Calu3 (cell line): ENCODE results near the gene ADAMTS5. TPM values are rescaled to one million over a fixed set of nuclear protein-coding genes. Genes with fewer than 3 reads are reported as not detected.

Source experiments
- BruUV-seq: library from RNA; stranded (reverse); fragments of 400-500 nt; replicated peaks from 2 replicates; lab custom pipeline; 2021; lab: Mats Ljungman, UMichigan
- CTCF ChIA-PET: fragments of 300-600 bp; sonication (Branson Sonifier 250); formaldehyde crosslinking; loops from one replicate; lab custom pipeline; 2022; ENCODE audit warnings: antibody characterized with exemption; lab: Charles Lee
- DNase-seq: peaks from one replicate; pipeline ENCODE4 v3.0.0; 2022
- H3K27ac Mint-ChIP-seq: one replicate; pipeline ENCODE4 v1.8.0; 2022; ENCODE audit warnings: mixed read lengths; ENCODE audit not compliant: unreplicated experiment
- H3K27me3 Mint-ChIP-seq: one replicate; pipeline ENCODE4 v1.8.0; 2022; ENCODE audit warnings: mixed read lengths; ENCODE audit not compliant: unreplicated experiment
- H3K36me3 Mint-ChIP-seq: one replicate; pipeline ENCODE4 v1.8.0; 2022; ENCODE audit warnings: mild to moderate bottlenecking, moderate library complexity, mixed read lengths; ENCODE audit not compliant: insufficient read depth, unreplicated experiment
- H3K4me1 Mint-ChIP-seq: one replicate; pipeline ENCODE4 v1.8.0; 2022; ENCODE audit warnings: mild to moderate bottlenecking, low read depth, mixed read lengths; ENCODE audit not compliant: unreplicated experiment
- H3K4me3 Mint-ChIP-seq: one replicate; pipeline ENCODE4 v1.8.0; 2022; ENCODE audit warnings: mild to moderate bottlenecking, low read depth, moderate library complexity, mixed read lengths; ENCODE audit not compliant: unreplicated experiment
- H3K9me3 Mint-ChIP-seq: one replicate; pipeline ENCODE4 v1.8.0; 2022; ENCODE audit warnings: low read depth, mixed read lengths; ENCODE audit not compliant: unreplicated experiment
- intact Hi-C: fragments of 100-400 bp; cut with micrococcal nuclease; formaldehyde crosslinking; loops from one replicate; pipeline ENCODE4 v1.10.0; 2022; ENCODE audit not compliant: unreplicated experiment
- total RNA-seq: library from RNA; stranded (reverse); gene quantifications from 2 replicates; pipeline ENCODE4 v1.2.3, GENCODE V29; 2022
- TF ChIP-seq, protein P1 (sequence below): fragments of 200-600 bp; IDR thresholded peaks from one replicate; pipeline ENCODE4 v1.8.0; 2022; ENCODE audit warnings: antibody characterized with exemption; ENCODE audit not compliant: unreplicated experiment

The ADAMTS5 gene
- total RNA-seq, 1 experiment from 2014 or later = not detected

DNA sequence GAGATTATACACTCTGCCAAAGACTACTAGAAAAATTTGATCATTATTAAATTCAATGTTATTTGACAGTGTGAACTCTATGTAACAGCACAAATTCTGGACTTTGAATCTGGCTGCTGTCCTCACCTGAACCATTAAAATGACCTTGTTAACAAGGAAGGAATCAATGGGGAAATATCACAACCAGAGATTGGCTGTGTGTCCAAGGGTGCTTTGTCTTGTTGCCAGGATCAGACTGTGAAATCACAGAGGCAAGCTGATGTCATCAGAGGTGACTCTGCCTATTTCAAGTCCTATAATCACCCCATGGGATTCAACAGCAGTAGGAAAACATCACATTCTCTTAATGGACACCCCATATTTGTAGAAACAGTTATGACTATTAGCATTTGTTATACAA is 46.8 kb downstream of the ADAMTS5 start:
- Mint-ChIP-seq H3K27ac (no peak overlapping the region), H3K36me3 (no peaks in the 10 kb centered on the region), H3K27me3 (no peaks in the 10 kb centered on the region), H3K4me3 (no peak overlapping the region), H3K4me1 (no peaks in the 10 kb centered on the region), H3K9me3 (peaks cover 3% of the 10 kb centered on the region)
- BruUV-seq = no TSS peak
- DNase-seq = no peak
- intact Hi-C loops = no loop called here
- CTCF ChIA-PET = no interaction called here
- TF ChIP-seq, protein P1, sequence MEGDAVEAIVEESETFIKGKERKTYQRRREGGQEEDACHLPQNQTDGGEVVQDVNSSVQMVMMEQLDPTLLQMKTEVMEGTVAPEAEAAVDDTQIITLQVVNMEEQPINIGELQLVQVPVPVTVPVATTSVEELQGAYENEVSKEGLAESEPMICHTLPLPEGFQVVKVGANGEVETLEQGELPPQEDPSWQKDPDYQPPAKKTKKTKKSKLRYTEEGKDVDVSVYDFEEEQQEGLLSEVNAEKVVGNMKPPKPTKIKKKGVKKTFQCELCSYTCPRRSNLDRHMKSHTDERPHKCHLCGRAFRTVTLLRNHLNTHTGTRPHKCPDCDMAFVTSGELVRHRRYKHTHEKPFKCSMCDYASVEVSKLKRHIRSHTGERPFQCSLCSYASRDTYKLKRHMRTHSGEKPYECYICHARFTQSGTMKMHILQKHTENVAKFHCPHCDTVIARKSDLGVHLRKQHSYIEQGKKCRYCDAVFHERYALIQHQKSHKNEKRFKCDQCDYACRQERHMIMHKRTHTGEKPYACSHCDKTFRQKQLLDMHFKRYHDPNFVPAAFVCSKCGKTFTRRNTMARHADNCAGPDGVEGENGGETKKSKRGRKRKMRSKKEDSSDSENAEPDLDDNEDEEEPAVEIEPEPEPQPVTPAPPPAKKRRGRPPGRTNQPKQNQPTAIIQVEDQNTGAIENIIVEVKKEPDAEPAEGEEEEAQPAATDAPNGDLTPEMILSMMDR = no peak

DNA sequence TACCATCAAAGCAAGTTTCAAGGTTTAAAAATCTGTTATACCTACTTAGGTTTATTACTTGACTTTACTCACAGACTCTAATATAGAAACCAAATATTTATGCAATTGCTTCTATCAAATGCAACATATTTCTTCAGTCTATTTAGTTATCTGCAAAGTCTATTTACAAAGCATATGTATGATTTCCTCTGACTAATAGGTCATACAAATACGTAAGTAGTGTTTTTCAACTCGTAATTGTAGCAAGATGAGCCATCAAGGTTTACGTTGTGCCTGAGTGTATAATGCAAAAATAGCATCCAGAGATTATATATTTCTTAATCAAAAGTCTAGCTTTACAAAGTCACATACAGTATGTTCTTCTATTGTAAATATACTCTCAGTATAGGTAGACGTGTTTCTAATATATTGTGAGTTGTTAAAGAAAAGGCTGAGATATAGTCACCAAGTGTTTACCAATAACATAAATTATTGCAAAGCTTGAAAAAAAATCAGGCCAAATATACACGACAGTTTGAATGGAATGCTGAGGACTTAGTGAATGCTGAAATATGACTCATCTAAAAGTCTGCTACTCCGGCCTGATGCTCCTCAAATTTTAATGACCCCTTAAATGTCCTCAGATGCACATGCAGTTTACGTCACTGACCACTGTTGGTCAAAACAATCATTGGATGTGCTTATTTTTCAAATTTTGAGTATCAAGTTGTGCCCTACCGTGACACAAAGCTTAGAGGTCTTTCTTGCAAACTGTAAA is 48.4 kb downstream of the ADAMTS5 start:
- Mint-ChIP-seq H3K27me3 (no peaks in the 10 kb centered on the region), H3K27ac (no peak overlapping the region)

DNA sequence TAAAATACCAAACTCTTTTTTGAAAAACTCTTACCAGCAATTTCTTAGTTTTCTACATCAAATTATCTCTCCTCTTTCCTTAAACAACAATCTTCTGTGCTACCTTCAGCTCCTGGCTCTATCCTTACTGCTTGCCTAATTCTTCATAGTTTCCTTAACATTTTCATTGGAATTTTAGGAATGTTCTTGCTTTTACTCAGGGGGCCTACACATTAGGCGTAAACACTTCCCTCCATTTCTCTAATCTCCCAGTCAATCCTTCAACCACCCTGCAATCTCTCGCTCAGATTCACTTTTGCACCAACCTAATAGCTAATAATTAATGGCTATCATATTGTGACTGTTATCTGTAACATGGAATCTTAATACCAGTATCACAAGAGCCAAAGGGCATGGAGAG is 50.1 kb downstream of the ADAMTS5 start:
- H3K9me3 Mint-ChIP-seq = peaks cover 7% of the 10 kb centered on the region
- TF ChIP-seq, protein P1 = no peak
- no peak overlapping the region for H3K27ac Mint-ChIP-seq
- no peak overlapping the region for H3K4me3 Mint-ChIP-seq
- H3K4me1 Mint-ChIP-seq = no peaks in the 10 kb centered on the region
- intact Hi-C loops = no loop called here
- H3K27me3 Mint-ChIP-seq = no peaks in the 10 kb centered on the region
- BruUV-seq = no TSS peak
- CTCF ChIA-PET = no interaction called here
- DNase-seq = no peak
- no peaks in the 10 kb centered on the region for H3K36me3 Mint-ChIP-seq

More for the DNA sequence above, 48.4 kb downstream of the ADAMTS5 start:
- intact Hi-C loops = no loop called here
- TF ChIP-seq, protein P1 = no peak
- no TSS peak for BruUV-seq
- no peak overlapping the region for H3K4me3 Mint-ChIP-seq
- no peak for DNase-seq
- CTCF ChIA-PET = no interaction called here
- peaks cover 7% of the 10 kb centered on the region for H3K9me3 Mint-ChIP-seq
- H3K36me3 Mint-ChIP-seq = no peaks in the 10 kb centered on the region
- H3K4me1 Mint-ChIP-seq = no peaks in the 10 kb centered on the region

GRCh38 chr21:26914557-26914956 is 52.3 kb downstream of the ADAMTS5 start:
- Mint-ChIP-seq H3K9me3 (peaks cover 7% of the 10 kb centered on the region), H3K27ac (no peak overlapping the region), H3K4me3 (no peak overlapping the region), H3K27me3 (no peaks in the 10 kb centered on the region), H3K4me1 (no peaks in the 10 kb centered on the region), H3K36me3 (no peaks in the 10 kb centered on the region)
- TF ChIP-seq, protein P1 = no peak
- no peak for DNase-seq
- no TSS peak for BruUV-seq
- CTCF ChIA-PET = no interaction called here
- intact Hi-C loops = no loop called here
